Activated CD4-positive, CD25-positive, alpha-beta regulatory T cell treated with anti-CD3 and anti-CD28 coated beads, Interleukin-2, amount 50 U/mL, for 16 hours (primary cell): Measurements from ENCODE around the gene CDH1.

Experiments used
- DNase-seq: peaks from one replicate; pipeline ENCODE4 v3.0.0-alpha.2; 2020; ENCODE audit warnings: low read depth, low spot score

CDH1 gene

GRCh38 chr16:68857479-68857878 is 120.4 kb downstream of the CDH1 start:
- DNase-seq, result no peak

DNA sequence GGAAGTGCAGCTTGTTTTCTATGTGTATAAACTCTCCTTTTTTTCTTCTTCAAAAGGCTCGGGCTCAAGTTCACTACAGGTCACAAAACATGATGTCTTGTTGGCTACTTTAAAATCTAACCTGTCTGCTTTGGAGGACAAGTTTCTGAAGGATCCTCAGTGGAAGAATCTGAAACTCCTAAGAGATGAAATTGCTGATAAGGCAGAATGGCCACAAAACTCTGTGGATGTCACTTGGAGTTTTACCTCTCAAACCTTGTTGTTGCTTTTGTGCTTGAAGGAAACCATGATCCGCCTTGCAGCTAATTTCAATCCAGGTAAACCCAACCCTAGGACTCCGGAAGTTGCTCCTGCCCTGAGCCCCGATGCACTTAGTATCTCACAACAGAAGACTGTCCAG is 122.7 kb downstream of the CDH1 start:
- no peak for DNase-seq

DNA sequence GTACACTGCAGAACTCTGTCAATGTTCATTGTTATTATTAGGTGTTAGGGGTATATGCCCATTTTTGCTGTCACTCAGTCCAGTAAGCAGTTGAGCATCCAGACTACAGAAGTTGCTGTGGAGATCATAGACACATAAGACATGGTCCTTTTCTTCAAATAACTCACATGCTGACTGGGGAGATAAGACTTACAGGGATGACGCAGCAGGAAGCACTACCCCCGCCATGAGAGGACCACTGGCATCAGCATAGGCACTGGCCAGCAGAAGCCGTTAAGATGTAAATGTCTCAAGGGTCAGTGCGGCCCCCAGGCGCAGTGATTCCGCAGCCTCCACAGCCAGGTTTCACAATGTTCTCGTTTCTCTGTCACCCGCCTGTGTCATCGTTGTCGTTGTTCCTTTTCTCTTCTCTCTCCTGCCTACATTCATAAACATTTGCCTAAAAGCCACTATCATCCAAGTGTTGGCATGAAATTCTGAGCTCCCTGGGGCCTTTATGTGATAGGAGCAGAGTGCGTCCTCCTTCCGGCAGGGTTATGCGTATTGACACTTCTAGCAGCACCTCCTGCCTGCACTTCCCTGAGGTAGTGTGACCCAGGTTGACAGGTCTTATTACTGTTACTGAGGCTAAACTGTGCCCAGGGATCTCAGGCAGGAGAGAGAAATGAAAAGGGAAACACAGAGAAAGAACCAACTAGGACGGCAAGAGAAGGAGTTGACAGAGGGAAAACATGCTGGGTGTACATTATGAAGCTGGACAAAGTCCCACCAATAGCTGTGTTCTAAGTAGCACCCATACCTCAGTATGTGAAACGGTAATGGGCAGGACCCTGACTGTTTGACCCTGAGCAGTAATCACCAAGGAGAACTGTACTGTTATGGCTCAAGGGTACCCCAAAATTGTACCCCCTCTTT is 124.1 kb downstream of the CDH1 start:
- DNase-seq, result no peak

- no peak for DNase-seq
Observed at GRCh38 chr16:68866933-68867332, 129.8 kb downstream of the CDH1 start.

DNA sequence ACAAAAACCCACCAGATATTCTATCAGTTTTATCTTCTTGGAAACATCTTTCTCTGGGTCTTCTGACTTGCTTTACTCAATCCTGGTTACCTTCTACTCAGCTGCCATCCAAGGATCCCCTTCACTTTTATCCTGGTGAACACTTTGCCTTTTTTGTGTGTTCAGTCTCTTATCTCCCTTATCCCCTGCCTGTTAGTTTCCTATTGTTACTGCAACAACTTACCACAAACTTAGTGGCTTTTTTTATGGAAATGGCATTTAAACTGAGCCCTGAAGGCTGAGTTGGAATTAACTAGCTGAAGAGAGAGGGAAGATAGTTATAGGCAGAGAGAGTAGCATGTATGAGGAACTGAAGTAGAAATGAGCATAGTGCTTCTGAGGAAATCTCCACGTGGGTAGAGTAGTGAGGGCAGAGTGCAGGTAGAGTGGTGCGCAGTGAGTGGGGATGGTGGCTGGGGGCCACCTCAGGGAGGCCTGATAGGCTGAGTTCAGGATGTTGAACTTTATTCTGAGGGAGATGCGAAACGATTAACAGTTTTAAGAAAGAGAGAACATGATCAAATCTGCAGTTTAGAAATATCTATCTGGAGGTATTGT is 132.5 kb downstream of the CDH1 start:
- DNase-seq, result no peak

- DNase-seq, result no peak
Observed at GRCh38 chr16:68873635-68874471, 136.8 kb downstream of the CDH1 start.

DNA sequence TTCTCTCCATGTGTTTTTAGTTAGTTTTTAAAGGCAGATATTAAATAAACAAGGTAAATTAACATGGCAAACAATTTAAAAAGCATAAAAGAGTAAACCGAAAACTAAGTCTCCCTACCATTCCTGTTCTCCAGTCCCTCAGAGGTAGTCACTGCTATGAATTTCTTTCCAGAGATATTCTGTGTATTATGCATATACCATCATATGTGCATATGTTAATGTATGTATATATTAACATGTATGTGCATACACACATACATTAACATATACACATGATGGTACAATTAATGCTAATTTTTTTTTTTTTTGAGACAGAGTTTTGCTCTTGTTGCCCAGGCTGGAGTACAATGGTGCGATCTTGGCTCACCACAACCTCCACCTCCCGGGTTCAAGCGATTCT is 138.8 kb downstream of the CDH1 start:
- no peak for DNase-seq

DNA sequence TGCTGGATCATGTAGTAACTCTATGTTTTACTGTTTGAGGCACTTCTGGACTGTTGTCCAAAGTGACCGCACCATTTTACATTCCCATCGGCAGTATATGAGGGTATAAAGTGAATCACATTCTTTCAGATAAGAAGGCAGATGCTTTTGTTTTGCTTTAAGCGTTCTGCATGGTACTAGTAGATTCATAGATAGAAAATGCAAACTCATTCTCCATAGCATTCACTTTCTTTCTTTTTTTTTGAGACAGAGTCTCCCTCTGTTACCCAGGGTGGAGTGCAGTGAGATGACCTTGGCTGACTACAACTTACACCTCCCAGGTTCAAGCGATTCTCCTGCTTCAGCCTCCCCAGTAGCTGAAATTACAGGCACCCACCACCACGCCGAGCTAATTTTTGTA is 146.6 kb downstream of the CDH1 start:
- DNase-seq, result no peak

- no peak for DNase-seq
Observed at GRCh38 chr16:68884401-68884800, 147.3 kb downstream of the CDH1 start.
